ENCODE results near the gene SSB.
"Not testable (repeated sequence)": the region's sequence is repeated elsewhere in the genome, so short reads cannot be mapped to it uniquely, and the experiment has no call there.

SSB gene

DNA sequence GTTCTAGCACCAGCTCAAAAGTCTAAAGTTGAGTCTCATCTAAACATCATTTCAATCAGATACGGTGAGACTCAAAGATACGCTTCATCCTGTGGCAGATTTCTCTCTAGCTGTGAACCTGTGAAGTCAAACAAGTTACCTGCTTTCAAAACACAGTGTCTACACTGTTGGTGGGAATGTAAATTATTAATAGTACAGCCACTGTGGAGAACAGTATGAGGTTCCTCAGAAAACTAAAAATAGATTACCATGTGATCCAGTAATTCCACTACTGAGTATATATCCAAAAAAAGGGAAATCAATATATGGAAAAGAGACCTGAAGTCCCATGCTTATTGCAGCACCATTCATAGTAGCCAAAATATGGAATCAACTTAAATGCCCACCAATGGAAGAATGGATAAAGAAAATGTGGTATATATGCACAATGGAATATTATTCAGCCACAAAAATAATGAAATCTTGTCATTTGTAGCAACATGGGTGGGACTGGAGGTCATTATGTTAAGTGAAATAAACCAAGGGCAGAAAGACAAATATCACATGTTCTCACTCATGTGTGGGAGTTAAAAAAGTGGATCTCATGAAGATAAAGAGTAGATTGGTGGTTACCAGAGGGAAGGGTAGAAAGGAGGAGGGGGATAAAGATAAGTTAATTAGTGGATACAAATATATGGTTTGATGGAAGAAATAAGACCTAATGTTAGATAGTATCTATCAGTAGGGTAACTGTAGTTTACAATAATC, 40.2 kb downstream of the SSB start:
- DNase-seq, result no peak

DNA sequence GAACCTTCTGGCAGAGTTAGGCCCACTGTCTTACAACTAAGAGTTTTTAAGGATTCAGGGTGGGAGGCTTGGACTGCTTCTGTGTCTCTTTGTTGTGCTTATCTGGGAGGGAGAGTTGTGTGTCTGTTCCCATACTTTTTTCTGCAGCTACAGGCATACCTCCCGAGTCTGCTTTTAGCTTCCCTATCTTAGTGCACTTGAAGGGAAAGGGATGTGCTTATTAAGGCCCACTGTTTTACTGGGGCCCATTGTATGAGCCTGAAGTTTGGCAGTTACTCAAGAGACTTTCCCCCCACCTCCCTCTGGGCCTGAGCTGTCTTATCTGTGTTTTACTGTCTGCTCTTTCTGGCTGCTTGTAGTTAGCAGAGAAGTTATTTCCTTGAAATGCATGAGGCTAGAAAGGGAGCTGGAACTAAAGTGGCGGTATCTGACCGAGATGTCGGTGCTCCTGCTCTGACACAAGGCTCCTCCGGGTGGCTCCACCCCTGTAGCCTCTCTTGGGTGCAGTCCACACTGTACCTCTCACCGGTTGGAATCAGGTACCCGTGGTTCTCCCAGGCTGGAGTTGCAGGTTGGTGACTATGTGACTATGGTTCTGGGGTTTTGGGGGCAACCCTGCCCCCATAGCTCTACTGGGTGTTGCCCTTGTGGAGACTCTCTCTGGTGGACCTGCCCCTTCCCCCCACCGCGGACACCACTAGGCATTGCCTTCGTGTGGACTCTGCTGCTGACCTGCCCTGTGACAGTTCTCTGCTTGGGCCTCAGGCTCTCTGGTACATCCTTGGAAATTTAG, 41.5 kb downstream of the SSB start:
- no peak for DNase-seq

DNA sequence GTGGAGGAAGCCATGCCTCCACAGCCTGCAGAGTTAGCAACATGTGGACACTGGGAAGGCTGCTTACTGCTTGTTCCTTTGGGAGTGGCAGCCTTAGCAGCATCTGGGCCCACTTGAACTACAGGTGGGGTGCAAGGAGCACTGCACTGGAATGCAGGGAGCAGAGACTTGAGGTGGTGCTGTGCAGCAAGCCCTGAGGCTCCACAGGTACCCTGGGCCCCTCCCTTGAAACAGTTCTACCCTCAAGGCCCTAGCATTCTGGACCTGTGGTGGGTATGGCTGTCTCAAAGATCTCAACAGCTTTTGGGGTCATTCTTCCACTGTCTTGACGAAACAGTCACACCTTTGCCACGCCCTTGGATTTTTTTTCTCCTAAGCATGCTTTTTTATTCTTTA, 42.1 kb downstream of the SSB start:
- DNase-seq, result no peak

DNA sequence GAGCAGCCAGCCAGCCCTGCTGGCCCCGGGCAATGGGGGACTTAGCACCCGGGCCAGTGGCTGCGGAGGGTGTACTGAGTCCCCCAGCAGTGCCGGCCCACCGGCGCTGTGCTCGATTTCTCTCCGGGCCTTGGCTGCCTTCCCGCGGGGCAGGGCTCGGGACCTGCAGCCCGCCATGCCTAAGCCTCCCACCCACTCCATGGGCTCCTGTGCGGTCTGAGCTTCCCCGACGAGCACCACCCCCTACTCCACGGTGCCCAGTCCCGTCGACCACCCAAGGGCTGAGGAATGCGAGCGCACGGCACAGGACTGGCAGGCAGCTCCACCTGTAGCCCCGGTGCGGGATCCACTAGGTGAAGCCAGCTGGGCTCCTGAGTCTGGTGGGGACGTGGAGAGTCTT, 43.0 kb downstream of the SSB start:
- not testable (repeated sequence) for DNase-seq

DNA sequence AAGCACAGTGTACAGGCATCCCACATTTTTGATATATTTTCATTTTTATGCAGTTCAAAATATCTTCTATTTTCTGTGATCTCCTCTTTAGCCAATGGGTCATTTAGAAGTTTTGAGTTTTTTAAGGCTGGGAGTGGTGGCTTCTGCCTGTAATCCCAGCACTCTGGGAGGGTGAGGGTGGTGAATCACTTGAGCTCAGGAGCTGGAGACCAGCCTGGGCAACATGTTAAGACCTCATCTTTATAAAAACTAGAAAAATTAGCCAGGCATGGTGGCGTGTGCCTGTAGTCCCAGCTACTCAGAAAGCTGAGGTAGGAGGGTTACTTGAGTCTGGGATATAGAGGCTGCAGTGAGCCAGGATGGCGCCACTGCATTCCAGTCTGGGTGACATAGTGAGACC, 46.3 kb downstream of the SSB start:
- DNase-seq, result no peak

DNA sequence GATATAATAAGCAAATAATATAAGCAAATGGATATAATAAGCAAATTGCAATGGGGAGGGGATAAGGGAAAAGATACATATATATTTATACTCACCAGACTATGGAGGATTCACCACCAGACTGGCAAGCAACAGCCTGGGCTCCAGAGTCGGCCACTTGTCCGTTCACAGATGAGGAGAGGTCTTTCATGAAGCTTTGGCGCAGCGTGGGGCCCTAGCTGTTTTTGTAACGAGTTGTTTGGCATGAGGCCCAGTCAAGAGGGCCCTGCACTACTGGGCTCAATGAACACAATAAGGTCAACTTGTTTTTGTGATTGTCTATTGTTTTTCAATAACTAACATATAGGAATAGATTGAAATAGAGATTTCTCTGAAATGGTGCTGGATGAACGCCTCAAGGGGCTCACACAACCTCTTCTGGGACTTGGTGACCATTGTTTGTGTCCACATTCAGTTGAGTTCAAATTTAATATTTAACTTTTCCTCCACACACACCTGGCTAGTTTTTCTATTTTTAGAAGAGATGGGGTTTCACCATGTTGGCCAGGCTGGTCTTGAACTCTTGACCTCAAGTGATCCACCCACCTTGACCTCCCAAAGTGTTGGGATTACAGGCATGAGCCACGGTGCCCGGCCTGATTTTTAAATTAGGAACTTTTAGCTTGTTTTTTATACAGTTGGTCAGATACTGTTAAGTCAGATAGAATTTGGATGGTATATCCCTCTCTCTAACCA, 50.5 kb downstream of the SSB start:
- not testable (repeated sequence) for DNase-seq

DNA sequence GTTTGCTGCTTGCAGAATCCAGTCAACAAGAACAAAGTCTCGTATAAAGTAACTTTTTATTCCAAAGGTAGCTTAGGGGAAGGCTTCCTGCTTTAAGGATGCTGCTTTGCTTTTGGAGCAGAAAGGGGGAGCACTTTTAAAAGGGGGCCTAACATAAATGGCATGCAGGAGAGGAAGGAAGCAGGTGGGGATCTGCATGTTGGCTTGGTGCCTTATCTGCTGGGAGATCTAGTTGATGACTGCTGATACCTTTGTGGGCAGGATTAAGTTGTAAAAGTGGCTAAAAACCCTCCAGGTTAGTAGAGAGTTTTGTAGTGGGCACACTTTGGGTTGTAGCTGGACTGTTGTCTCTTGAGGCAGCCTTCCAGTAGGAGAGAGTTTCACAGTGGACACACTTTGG, 51.0 kb downstream of the SSB start:
- DNase-seq, result no peak

DNA sequence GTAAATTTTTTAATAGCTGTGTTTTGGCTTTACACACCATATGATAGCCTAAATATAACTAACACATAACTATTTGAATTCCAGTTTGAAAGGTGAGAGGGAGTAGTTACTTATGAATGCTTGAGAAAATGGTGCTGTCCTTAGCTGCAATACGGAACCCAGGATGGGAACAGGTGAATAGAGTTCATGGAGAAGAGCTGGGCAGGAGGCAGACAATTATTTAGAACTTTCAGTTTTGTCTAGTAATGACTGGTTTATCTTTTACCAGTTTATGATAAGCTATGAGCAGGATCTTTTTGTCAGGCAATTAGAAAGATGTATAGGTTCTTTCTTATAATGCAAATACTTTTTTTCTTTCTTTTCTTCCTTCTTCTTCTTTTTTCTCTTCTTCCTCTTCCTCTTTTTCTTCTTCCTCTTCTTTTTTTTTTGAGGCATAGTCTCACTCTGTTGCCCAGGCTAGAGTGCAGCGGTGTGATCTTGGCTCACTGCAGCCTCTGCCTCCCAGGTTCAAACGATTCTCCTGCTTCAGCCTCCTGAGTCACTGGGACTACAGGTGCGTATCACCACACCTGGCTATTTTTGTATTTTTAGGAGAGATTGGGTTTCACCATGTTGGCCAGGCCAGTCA, 54.5 kb downstream of the SSB start:
- DNase-seq, result no peak

DNA sequence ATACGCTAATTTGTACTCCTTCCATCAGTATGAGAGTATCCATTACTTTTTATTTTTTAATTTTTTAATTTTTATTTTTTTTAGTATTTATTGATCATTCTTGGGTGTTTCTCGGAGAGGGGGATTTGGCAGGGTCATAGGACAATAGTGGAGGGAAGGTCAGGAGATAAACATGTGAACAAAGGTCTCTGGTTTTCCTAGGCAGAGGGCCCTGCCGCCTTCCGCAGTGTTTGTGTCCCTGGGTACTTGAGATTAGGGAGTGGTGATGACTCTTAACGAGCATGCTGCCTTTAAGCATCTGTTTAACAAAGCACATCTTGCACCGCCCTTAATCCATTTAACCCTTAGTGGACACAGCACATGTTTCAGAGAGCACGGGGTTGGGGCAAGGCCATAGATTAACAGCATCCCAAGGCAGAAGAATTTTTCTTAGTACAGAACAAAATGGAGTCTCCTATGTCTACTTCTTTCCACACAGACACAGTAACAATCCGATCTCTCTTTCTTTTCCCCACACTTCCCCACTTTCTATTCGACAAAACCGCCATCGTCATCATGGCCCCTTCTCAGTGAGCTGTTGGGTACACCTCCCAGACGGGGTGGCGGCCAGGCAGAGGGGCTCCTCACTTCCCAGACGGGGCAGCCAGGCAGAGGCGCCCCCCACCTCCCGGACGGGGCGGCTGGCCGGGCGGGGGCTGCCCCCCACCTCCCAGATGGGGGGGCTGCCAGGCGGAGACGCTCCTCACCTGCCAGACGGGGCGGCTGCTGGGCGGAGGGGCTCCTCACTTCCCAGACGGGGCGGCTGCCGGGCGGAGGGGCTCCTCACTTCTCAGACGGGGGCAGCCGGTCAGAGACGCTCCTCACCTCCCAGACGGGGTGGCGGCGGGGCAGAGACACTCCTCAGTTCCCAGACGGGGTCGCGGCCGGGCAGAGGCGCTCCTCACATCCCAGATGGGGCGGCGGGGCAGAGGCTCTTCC, 56.9 kb downstream of the SSB start:
- DNase-seq, result not testable (repeated sequence)

DNA sequence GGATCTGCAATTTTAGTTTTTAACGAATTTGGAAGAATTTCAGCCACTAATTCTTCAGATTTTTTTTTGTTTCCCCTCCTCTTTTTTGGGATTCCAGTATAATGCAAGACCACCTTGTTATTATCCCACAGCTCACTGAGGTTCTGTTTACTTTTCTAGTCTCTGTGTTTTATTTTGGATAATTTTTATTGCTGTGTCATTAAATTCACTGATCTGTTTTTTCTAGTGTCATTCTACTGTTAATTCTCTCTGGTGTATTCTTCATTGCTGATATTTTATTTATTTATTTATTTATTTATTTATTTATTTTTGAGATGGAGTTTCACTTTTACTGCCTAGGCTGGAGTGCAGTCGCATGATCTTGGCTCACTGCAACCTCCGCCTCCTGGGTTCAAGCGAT, 60.8 kb downstream of the SSB start:
- no peak for DNase-seq

DNA sequence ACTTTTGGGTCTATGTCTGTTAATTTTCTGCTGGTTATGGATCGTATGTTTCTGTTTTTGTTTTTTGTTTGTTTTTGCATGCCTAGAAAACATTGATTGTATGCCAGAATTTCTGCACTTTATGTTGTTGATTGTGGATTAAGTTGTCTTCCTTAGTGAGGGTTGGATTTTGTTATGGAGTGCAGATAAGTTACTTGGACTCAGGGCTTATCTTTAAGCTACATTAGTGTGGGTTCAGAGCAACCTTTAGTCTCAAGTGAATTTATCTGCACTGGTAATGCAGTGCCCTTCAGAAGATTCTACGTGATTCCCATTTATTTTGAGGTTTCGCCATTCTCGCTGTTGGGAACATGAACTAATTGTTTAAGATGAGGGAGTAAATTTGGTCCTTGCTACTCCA, 61.5 kb downstream of the SSB start:
- DNase-seq, result no peak
